Dendritic cell treated with granulocyte-macrophage colony-stimulating factor and Interleukin-4, amounts not matched to agents 40 ng/mL and 50 ng/mL, for 4 days (primary cell): Measurements from ENCODE around the gene ANXA6.
A peak's percentile ranks its signal among the peaks of the same experiment; 100 is the strongest.

ENCODE experiments used
- H3K27ac Mint-ChIP-seq: one replicate; pipeline ENCODE4 v1.8.0; 2022; ENCODE audit warnings: mild to moderate bottlenecking, mixed read lengths
- H3K27me3 Mint-ChIP-seq: one replicate; pipeline ENCODE4 v1.8.0; 2022; ENCODE audit warnings: mild to moderate bottlenecking, mixed read lengths
- H3K36me3 Mint-ChIP-seq: one replicate; pipeline ENCODE4 v1.8.0; 2022; ENCODE audit warnings: low read depth, mixed read lengths
- H3K4me1 Mint-ChIP-seq: one replicate; pipeline ENCODE4 v1.8.0; 2022; ENCODE audit warnings: low read depth, mixed read lengths
- H3K4me3 Mint-ChIP-seq: one replicate; pipeline ENCODE4 v1.8.0; 2022; ENCODE audit warnings: mild to moderate bottlenecking, moderate library complexity, mixed read lengths
- H3K9me3 Mint-ChIP-seq: one replicate; pipeline ENCODE4 v1.8.0; 2022; ENCODE audit warnings: mixed read lengths
- intact Hi-C: fragments of 100-400 bp; cut with micrococcal nuclease; formaldehyde crosslinking; loops from one replicate; pipeline ENCODE4 v1.15.0; 2022

Gene ANXA6

DNA sequence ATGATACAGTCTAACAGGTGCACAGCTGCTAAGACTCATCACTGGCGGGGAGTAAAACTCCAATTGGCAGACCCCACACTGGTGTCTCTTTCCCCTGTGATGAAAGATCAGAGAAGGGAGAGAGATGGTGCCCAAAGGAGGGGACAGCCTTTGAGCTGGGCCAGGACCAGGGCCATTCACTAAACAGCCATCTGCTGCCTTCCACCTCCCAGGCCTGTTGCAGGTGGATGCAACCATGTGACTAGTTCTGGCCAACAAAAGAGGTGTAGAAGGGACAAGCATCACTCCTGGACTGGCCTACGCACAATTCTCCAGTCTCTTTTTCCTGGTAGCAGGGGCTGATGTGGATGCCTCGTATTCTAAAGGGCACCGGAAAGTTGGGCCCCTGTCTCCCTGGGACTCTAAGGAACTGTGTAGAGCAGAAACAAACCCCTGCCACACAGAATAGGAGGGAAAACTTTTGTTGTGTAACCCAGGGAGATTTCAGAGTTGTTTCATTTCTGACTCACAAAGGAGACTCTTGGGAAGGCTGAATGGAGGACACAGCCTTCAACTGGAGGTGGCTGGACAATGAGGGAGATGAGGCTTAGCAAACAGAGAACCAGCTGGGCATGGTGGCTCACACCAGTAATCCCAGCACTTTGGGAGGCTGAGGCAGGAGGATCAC is 103.7 kb downstream of the ANXA6 start:
- Mint-ChIP-seq H3K4me1 (peaks cover 71% of the 10 kb centered on the region), H3K36me3 (peaks cover 99% of the 10 kb centered on the region), H3K4me3 (no peak overlapping the region), H3K27ac (no peak overlapping the region), H3K9me3 (no peaks in the 10 kb centered on the region), H3K27me3 (no peaks in the 10 kb centered on the region)
- intact Hi-C loops: loop anchor here (2.0 kb wide), 1 partner anchor 111 kb away; no protein-coding TSS in a partner anchor

DNA sequence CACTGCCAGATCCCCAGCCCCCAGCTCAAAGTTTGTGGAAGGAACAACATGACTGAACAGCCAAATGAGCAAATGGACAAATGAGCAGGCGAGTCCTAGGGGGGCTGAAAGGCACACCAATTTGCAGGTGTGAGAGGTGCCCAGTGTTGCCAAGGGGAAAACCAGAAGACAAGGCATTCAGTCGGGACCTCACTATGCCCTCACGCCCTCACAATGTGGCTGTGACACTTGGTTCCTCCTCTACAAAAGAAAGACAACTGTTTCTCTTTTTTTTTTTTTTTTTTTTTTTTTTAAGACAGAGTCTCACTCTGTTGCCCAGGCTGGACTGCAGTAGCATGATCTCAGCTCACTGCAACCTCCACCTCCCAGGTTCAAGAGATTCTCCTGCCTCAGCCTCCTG is 104.7 kb downstream of the ANXA6 start:
- Mint-ChIP-seq H3K27ac (peak overlapping the region; percentile 56), H3K9me3 (no peaks in the 10 kb centered on the region), H3K36me3 (peaks cover 99% of the 10 kb centered on the region), H3K4me1 (peaks cover 62% of the 10 kb centered on the region), H3K4me3 (no peak overlapping the region), H3K27me3 (no peaks in the 10 kb centered on the region)
- intact Hi-C loops: loop anchor here (2.0 kb wide), 1 partner anchor 112 kb away; no protein-coding TSS in a partner anchor

DNA sequence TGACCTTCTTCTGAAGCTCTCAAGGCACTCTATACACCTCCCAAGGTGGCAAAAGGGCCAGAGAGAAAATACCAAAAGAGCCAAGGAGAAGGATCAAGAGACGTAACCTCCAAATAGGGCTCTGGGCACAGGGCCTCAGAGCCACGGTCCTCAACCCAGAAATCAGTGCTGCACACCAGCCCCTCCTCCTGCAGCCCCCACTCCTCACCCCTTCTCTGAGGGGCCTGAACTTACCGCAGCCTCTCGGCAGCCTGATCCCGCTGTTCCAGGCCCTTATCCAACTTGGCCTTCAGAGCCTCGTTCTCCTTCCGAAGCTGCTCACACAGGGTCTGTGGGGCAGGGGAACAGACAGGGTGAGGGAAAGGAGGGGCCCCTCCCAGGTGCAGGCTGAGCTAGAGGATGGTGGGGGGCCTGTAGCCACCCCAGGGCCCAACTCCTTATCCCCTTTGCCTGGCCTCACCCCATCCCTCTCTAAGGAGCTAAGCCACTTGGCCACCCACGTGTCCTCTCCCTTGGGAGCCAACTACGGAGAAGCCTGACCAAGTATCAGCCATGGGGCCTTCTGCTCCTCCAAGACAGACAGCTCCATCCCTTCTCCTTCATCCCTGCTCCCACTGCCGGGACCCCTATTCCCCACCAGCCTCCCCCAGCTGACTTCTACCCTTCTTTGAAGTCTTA is 105.5 kb downstream of the ANXA6 start:
- Mint-ChIP-seq H3K4me1 (peaks cover 58% of the 10 kb centered on the region), H3K27ac (peak overlapping the region; percentile 56), H3K27me3 (no peaks in the 10 kb centered on the region), H3K36me3 (peaks cover 100% of the 10 kb centered on the region), H3K9me3 (no peaks in the 10 kb centered on the region), H3K4me3 (no peak overlapping the region)
- intact Hi-C loops: loop anchor here (1.0 to 2.0 kb wide), 2 partner anchors 63 to 113 kb away; no protein-coding TSS in a partner anchor

DNA sequence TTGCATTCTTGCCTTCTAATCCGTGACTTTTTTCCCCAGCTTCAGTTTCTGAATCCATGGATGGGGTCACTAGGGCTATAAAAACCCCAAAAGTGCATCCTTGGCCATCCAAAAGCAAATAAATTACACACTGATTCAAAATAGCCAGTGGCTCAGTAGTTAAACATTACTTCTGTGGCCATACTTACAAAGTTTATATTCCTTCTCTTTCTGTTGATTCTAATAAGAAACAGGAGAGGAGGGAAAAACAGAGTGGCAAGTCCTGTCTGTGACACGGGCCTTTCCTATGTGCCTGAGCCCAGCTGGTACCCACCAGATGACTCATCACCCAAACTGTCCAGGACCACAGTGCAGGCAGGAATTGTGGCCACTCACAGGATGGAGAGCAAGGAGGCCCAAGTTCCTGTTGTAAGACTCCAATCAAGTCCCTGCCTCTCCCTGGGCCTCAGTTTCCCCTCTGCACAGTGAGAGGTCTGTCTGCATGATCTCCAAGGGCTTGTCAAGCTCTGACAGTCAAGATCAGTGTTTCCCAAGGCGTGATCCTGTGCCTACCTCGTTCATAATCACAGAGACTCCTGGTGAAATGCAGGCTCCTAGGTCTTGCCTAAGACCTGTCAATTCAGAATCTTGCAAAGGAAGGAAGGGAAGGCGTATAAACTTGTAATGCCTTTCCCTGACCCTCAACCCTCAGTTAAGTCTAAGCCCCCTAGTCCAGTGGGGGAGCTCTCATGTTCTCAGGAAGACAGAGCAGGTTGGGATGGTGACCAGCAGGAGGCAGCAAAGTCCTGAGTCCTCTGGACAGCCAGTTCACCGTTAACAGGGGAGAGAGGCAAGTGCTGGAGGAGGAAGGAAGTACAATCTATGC is 106.3 kb downstream of the ANXA6 start:
- peaks cover 50% of the 10 kb centered on the region for H3K4me1 Mint-ChIP-seq
- no peaks in the 10 kb centered on the region for H3K9me3 Mint-ChIP-seq
- no peak overlapping the region for H3K4me3 Mint-ChIP-seq
- no peaks in the 10 kb centered on the region for H3K27me3 Mint-ChIP-seq
- peaks cover 100% of the 10 kb centered on the region for H3K36me3 Mint-ChIP-seq
- intact Hi-C loops: loop anchor here (1.0 kb wide), 1 partner anchor 64 kb away; no protein-coding TSS in a partner anchor
- H3K27ac Mint-ChIP-seq: peak overlapping the region; percentile 56
